Measurements from ENCODE around the gene EML4. TPM values are rescaled to one million over a fixed set of nuclear protein-coding genes. Genes with fewer than 3 reads are reported as not detected.
"Not testable (repeated sequence)": the region's sequence is repeated elsewhere in the genome, so short reads cannot be mapped to it uniquely, and the experiment has no call there.

Gene EML4
- 61.1 and 90.4 TPM in 2 replicates for total RNA-seq (2014; rRNA removed; shearing (Covaris generic))

GRCh38 chr2:42169100-42169873 lies at the start of gene EML4:
Gene EML4, plus strand, starts transcription at chr2:42169353. Its CDS starts 259 bp downstream, at chr2:42169612.
- Histone ChIP-seq H3K36me3 (replicated peaks; ENCODE audit: control insufficient read depth, insufficient read depth, low read length) (no peaks in the 10 kb centered on the region), H3K4me3 (ENCODE audit: insufficient read depth, low read depth, low read length) (peak within 1 kb of the TSS; percentile 98), H3K27me3 (ENCODE audit: control insufficient read depth, insufficient read depth, low read length) (no peaks in the 10 kb centered on the region; the same call in 1 of the 2 replicates)
- peak; percentile 95 for DNase-seq

GRCh38 chr2:42123426-42123825 lies 45.7 kb upstream of the EML4 start:
- Histone ChIP-seq H3K36me3 (replicated peaks; ENCODE audit: control insufficient read depth, insufficient read depth, low read length) (no peaks in the 10 kb centered on the region), H3K4me3 (ENCODE audit: insufficient read depth, low read depth, low read length) (no peak overlapping the region), H3K27me3 (ENCODE audit: control insufficient read depth, insufficient read depth, low read length) (no peaks in the 10 kb centered on the region)
- DNase-seq: no peak

- no peak overlapping the region for H3K4me3 ChIP-seq (ENCODE audit: insufficient read depth, low read depth, low read length)
- no peaks in the 10 kb centered on the region for H3K36me3 ChIP-seq (replicated peaks; ENCODE audit: control insufficient read depth, insufficient read depth, low read length)
- no peak for DNase-seq
- H3K27me3 ChIP-seq (ENCODE audit: control insufficient read depth, insufficient read depth, low read length): no peaks in the 10 kb centered on the region
Observed at GRCh38 chr2:42124011-42124785, 45.0 kb upstream of the EML4 start.

- H3K36me3 ChIP-seq (replicated peaks; ENCODE audit: control insufficient read depth, insufficient read depth, low read length): no peaks in the 10 kb centered on the region
- no peak for DNase-seq
Observed at GRCh38 chr2:42125841-42126594, 43.1 kb upstream of the EML4 start.

GRCh38 chr2:42126873-42127272 lies 42.3 kb upstream of the EML4 start:
- not testable (repeated sequence) for H3K4me3 ChIP-seq (ENCODE audit: insufficient read depth, low read depth, low read length); H3K27me3 ChIP-seq (ENCODE audit: control insufficient read depth, insufficient read depth, low read length); H3K36me3 ChIP-seq (replicated peaks; ENCODE audit: control insufficient read depth, insufficient read depth, low read length); DNase-seq

More at GRCh38 chr2:42125841-42126594, 43.1 kb upstream of the EML4 start:
- H3K27me3 ChIP-seq (ENCODE audit: control insufficient read depth, insufficient read depth, low read length): no peaks in the 10 kb centered on the region
- no peak overlapping the region for H3K4me3 ChIP-seq (ENCODE audit: insufficient read depth, low read depth, low read length)

- Histone ChIP-seq H3K4me3 (ENCODE audit: insufficient read depth, low read depth, low read length) (no peak overlapping the region), H3K36me3 (replicated peaks; ENCODE audit: control insufficient read depth, insufficient read depth, low read length) (no peaks in the 10 kb centered on the region), H3K27me3 (ENCODE audit: control insufficient read depth, insufficient read depth, low read length) (no peaks in the 10 kb centered on the region)
- no peak for DNase-seq
Observed at GRCh38 chr2:42127425-42128424, 41.4 kb upstream of the EML4 start.

GRCh38 chr2:42128721-42129486 lies 40.2 kb upstream of the EML4 start:
- Histone ChIP-seq H3K36me3 (replicated peaks; ENCODE audit: control insufficient read depth, insufficient read depth, low read length) (no peaks in the 10 kb centered on the region), H3K27me3 (ENCODE audit: control insufficient read depth, insufficient read depth, low read length) (peaks cover 6% of the 10 kb centered on the region; the same call in 1 of the 2 replicates), H3K4me3 (ENCODE audit: insufficient read depth, low read depth, low read length) (no peak overlapping the region)
- DNase-seq: no peak

- no peak for DNase-seq
- Histone ChIP-seq H3K36me3 (replicated peaks; ENCODE audit: control insufficient read depth, insufficient read depth, low read length) (no peaks in the 10 kb centered on the region), H3K27me3 (ENCODE audit: control insufficient read depth, insufficient read depth, low read length) (peaks cover 6% of the 10 kb centered on the region; the same call in 1 of the 2 replicates), H3K4me3 (ENCODE audit: insufficient read depth, low read depth, low read length) (no peak overlapping the region)
Observed at GRCh38 chr2:42129487-42129852, 39.7 kb upstream of the EML4 start.

GRCh38 chr2:42129947-42130346 lies 39.2 kb upstream of the EML4 start:
- Histone ChIP-seq H3K4me3 (ENCODE audit: insufficient read depth, low read depth, low read length) (no peak overlapping the region), H3K27me3 (ENCODE audit: control insufficient read depth, insufficient read depth, low read length) (peaks cover 6% of the 10 kb centered on the region; the same call in 1 of the 2 replicates), H3K36me3 (replicated peaks; ENCODE audit: control insufficient read depth, insufficient read depth, low read length) (no peaks in the 10 kb centered on the region)
- DNase-seq: no peak

- not testable (repeated sequence) for H3K36me3 ChIP-seq (replicated peaks; ENCODE audit: control insufficient read depth, insufficient read depth, low read length); H3K27me3 ChIP-seq (ENCODE audit: control insufficient read depth, insufficient read depth, low read length); H3K4me3 ChIP-seq (ENCODE audit: insufficient read depth, low read depth, low read length); DNase-seq
Observed at GRCh38 chr2:42130858-42131257, 38.3 kb upstream of the EML4 start.

- no peak overlapping the region for H3K4me3 ChIP-seq (ENCODE audit: insufficient read depth, low read depth, low read length)
- H3K27me3 ChIP-seq (ENCODE audit: control insufficient read depth, insufficient read depth, low read length): peaks cover 6% of the 10 kb centered on the region; the same call in 1 of the 2 replicates
- no peaks in the 10 kb centered on the region for H3K36me3 ChIP-seq (replicated peaks; ENCODE audit: control insufficient read depth, insufficient read depth, low read length)
- DNase-seq: no peak
Observed at GRCh38 chr2:42132191-42132965, 36.8 kb upstream of the EML4 start.

GRCh38 chr2:42132966-42133641 lies 36.0 kb upstream of the EML4 start:
- peaks cover 6% of the 10 kb centered on the region; the same call in 1 of the 2 replicates for H3K27me3 ChIP-seq (ENCODE audit: control insufficient read depth, insufficient read depth, low read length)
- H3K36me3 ChIP-seq (replicated peaks; ENCODE audit: control insufficient read depth, insufficient read depth, low read length): no peaks in the 10 kb centered on the region
- DNase-seq: no peak
- no peak overlapping the region for H3K4me3 ChIP-seq (ENCODE audit: insufficient read depth, low read depth, low read length)
